Subcutaneous adipose tissue (tissue), 4 donors: ENCODE measurements around the gene ABCC9. TPM values are rescaled to one million over a fixed set of nuclear protein-coding genes. Genes with fewer than 3 reads are reported as not detected.

ENCODE experiments used
- total RNA-seq, 4 donors: library from RNA; depleted of rRNA; stranded (reverse); fragments of >200 nt; gene quantifications; one replicate each; pipeline ENCODE4 v1.1.0, GENCODE V29; 2016
- TF ChIP-seq, protein P1 (sequence below): fragments of 450-650 bp; IDR thresholded peaks from one replicate; pipeline ENCODE4 v1.5.1; 2016; ENCODE audit warnings: low read depth, mild to moderate bottlenecking, control low read depth, antibody characterized with exemption, moderate library complexity

Gene ABCC9
- total RNA-seq, 4 donors from 2014 or later = 42.9 to 67.3 (median 52.3) TPM

DNA sequence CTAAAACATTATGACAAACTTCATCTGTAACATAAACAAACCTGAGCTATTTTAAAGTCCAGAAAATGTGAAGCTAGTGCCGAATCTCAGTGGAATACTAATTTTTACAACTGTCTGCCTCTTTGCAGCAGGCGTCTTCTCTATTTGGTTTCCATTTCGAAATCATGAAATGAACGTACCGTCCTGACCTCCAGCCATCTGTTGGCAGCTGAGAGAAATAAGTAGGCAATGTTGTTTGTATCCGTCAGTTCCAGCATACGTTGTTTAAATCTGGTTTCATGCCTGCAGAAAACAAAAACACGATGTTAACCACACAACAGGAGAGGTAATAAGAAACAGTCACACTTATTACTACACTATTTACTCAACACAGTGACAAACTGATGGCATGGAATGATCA lies 112.4 kb downstream of the ABCC9 start:
- TF ChIP-seq, protein P1, sequence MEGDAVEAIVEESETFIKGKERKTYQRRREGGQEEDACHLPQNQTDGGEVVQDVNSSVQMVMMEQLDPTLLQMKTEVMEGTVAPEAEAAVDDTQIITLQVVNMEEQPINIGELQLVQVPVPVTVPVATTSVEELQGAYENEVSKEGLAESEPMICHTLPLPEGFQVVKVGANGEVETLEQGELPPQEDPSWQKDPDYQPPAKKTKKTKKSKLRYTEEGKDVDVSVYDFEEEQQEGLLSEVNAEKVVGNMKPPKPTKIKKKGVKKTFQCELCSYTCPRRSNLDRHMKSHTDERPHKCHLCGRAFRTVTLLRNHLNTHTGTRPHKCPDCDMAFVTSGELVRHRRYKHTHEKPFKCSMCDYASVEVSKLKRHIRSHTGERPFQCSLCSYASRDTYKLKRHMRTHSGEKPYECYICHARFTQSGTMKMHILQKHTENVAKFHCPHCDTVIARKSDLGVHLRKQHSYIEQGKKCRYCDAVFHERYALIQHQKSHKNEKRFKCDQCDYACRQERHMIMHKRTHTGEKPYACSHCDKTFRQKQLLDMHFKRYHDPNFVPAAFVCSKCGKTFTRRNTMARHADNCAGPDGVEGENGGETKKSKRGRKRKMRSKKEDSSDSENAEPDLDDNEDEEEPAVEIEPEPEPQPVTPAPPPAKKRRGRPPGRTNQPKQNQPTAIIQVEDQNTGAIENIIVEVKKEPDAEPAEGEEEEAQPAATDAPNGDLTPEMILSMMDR = no peak

DNA sequence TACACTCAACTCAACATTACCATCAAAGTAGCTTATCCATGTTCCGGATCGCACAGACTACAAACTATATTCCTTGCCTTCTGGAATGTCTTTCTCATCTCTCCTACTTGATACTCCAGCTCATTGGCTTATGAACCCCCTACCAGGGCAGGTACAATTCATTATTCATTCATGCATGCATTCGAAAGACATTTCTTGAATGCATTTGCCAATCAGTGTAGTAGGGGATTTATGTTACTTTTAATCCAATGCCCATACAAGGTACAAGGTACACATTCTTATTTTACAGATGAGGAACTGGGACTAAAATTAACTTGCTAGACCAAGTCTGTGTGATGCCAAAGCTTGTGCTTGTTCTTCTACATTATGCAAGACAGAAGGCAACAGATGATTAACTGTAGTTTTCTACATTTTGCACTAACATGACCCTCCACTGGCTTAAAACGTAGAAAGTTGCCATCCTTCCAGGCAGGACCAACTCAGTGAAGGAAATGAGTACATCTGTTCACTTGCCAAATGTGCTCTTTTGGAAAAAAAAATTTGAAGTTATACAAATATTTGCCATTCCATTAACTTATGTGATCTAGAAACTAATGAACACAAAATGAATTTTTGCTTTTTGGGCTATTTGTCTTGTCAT lies 113.0 kb downstream of the ABCC9 start:
- TF ChIP-seq, protein P1 = no peak

DNA sequence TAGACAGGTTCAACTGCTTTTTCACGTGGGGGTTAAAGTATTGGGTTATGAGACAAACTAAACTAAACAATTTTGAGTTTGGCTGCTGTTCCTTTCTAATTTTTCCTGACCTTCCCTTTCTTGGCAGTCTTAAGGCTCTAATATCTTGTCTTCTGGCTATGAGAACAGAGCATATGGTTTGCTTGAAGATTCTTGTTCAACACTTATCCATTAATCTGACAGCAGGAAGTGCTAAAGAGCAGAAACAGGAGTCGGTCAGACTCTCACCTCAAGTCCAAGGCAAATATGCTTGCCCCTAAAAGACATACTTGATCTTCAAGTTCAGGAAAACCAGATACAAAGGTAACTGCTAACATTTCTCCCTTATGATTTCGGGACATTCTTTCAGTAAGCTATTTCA lies 114.1 kb downstream of the ABCC9 start:
- TF ChIP-seq, protein P1 = no peak

DNA sequence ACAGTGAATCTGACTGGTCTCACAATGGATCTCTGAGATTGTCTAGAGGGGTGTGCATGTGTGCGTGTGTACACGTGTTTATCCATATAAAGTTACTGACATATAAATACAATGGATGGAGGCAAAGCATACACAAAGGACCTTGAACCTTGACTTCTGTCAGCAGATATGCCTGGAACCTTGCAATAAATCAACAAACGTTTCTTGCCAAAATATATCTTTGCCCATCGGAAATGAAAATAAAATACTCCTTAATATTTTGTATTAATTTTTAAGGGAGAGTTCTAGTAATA lies 114.7 kb downstream of the ABCC9 start:
- TF ChIP-seq, protein P1 = no peak

DNA sequence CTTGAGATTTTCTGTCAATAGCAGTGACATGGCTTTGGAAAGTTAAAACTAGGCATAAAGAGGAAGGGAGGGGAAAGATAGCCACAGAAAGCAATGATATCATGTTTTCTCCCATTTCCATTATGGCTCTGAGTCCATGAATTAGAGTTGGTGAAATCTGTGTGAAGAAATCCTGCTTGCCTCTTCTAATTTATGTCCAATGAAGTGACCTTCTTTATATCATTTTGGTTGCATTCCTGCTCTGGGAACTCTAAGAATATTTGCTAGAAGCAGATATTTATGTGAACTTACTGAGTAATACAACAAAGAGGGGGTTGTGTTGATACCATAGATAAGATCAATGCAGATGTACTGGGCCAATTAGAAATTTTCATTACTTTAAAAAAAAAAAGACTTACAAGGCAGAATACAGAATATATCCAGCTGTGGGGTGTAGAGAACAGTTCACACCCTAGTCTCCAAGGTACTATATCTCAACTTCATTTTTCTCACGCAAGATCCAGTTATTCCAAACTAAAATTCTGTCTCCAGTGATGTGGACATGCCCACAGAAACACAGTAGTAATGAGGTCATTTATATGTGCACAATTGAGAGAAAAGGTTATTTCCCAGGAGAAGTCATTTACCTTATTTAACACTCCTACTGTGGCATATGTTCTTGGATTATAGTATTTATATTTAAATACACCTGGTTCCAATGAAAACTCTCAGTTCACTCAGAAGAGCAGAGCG lies 115.2 kb downstream of the ABCC9 start:
- TF ChIP-seq, protein P1 = no peak

DNA sequence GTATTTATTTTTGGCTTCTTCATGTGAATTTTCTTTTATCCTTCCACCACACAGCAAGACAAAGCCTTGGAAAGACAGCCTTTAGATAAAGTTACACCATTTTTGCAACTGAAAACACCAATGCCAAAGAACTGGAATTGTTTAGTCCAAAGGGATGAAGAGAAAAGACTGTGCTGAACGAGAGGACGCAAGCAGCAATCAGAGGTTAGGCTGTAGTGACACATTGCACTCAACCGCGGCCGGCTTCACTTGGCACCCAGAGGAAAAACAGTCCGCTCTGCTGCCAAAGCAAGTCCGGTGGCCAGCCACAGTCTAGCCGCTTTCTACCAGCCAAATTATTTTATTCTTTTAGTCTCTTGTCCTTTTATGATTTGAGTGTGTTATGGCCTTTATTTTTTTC lies 117.6 kb downstream of the ABCC9 start:
- TF ChIP-seq, protein P1 = no peak

DNA sequence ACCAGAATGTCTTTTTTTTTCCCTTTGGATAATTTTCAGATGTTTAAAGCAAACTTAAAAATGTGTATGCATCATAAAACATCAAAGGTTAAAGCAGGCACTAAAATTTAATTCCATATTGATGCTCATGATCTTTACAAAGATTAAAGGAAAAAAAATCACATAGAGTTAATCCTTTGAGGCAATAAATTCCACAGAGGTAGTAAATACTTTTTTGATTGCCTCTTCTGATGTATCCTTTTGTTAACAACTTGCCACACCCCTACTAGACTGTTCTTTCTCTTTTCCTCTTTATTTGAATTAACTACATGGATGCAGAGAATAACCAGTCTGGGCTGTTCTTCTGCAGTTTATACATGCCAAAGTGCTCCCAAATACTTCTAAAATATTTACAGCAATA lies 121.5 kb downstream of the ABCC9 start:
- TF ChIP-seq, protein P1 = no peak
